Measurements from ENCODE around the gene ROGDI.

The ROGDI gene, protein sequence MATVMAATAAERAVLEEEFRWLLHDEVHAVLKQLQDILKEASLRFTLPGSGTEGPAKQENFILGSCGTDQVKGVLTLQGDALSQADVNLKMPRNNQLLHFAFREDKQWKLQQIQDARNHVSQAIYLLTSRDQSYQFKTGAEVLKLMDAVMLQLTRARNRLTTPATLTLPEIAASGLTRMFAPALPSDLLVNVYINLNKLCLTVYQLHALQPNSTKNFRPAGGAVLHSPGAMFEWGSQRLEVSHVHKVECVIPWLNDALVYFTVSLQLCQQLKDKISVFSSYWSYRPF

DNA sequence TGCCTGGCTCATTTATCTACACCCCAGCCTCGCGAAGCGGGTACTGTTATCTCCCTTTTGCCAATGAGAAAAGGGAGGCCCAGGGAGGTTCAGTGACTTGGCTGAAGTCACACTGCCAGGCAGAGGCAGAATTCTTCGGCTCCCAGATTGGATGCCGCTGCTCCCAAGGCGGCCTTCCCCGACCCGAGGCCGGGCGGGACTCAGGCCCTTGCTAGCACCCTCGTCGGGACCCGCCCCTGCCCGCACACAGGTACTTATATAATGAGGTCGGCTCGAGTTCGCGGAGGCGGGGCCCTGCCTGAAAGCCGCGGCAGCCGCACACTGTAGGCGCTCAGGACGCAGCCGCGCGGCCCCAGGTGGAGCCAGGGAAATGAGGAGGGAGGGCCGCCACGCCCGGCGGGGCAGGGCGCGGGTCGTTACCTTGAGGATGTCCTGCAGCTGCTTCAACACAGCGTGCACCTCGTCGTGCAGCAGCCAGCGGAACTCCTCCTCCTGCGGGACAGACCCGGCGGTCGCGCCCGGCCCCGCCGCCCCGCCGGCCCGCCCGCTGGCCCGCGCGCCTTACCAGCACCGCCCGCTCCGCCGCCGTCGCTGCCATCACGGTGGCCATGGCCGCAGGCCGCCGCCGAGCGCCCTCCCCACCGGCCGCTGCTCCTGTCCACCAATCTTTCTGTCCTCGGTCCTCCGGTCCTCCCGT lies at the start of gene ROGDI:
TSS of gene ROGDI (minus strand) at position 672 of the 697 bp plus-strand sequence. CDS start at position 610, 62 bp downstream.
- DNase-seq: peak; percentile 67

DNA sequence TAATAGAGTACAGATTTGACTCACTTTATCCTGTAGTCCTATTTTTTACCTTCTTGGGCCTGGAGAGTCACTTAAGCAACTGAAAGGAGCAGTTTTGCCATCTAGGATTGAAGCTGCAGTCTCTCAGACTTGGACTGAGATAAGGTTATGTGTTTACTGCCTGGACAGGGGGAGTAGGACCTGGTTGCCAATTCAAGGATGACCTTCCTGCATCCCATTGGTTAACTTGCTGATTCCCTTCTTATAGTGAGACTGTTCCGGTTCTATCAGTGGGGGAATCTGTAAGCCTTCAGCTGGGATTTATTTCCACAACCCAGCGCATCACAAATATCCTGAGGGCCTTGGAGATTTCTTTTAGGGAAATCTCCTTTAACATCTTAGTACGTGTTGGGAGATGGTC lies 47.8 kb upstream of the ROGDI start:
- no peak for DNase-seq

DNA sequence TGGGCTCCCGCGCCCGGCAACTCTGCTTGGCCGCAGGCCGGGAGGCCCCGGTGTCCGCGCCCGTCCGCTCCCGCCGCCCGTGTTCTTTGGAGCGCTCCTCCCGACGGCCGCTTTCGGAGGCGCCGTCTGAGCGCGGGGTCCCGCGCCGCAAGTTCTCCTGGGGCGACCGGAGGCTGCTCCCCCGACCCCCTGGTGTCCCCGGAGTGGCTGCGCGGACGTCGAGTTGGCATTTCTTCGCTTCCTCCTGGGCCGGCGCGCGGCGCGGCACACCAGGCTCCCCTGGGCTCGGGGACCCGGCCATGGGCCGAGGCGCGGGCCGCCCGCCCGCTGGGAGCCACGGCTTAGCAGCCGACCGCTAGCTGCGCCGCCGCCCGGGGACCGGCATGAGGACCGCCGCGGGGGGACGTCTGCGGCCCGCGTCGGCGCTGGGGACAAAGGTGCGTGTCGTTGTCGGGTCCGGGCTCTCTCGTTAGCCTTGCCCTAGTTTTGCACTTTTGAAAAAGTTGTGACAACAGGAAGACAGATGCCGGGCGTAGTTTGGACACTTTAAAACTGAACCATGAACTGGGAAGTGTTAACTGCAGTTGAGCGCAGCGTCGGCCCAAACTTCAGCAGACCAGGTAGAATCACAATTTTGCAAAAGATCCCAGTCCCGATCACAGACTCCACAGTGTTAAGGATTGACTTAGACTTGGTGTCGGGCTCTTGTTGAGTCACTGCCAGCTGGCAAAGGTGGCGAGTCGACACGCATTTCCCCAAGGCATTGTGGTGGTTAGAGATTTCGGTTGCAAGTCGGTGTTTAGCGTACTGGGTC lies 45.5 kb upstream of the ROGDI start:
- peak; percentile 54 for DNase-seq

DNA sequence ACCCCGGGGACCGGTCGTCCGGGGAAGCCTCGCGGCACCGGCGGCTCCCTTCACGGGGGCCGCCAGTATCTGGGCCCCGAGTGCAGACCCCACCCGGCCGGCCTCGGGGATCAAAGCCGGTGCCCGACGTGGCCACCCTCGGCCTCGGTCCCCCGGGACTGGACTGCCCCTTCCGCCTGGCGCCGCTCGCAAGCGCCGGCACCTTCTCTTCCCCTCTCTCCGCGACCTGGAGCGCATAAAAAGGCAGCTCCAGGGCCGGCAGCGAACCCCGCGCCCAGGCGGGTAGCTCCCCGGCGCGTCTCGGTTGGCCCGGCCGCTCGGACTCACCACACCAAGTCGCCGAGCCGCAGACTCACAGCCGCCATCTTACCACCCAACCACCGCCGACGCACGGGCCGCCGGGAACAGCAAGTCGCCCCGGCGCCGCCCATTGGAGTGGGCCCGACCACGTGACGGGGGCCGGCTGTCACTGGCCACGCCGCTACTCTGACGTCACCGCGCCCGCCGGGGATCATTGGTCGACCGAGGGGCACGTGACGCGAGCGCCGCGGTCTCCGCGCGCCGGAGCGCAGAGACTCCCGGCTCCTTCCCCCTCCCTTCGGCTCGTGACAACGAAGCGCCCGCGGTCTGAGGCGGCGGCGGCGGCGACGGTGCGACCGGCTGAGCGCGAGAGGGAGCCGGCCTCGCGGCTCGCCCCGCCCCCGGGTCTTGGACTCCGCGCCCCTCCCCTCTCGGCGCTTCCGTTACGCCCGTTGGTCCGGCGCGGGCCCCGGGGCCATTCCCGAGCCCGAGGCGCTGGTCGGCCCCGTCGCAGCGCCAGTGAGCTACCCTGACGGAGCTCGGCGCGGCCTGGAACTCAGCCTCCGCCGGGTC lies 44.7 kb upstream of the ROGDI start, which contains the start of the genes GLYR1 and UBN1:
TSS of gene GLYR1 (minus strand) at position 388 of the 873 bp plus-strand sequence. CDS start at position 365, 23 bp downstream.
TSS of gene UBN1 (plus strand) at position 581 of the 873 bp plus-strand sequence. CDS start 5,437 bp downstream, outside the sequence.
- peak; percentile 99 for DNase-seq

DNA sequence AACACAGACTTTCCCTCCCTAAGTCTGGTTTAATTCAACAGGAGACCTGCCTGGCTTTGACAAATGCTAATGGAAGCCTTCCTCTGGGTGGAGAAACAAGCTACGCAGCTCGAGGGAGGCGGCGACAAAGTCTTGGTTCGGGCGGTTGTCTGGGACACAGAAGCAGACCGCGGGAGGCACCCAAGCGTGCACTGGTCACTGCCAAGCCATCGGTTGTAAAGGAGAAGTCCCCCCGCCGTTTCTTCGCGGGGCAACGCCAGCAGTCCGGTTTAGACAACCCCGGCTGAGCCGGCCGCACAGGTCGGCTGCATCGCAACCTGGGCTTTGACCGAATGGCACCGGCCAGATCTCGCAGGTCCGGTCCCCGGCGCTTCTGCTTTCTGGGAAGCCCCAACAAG lies 44.1 kb upstream of the ROGDI start:
- peak; percentile 72 for DNase-seq

DNA sequence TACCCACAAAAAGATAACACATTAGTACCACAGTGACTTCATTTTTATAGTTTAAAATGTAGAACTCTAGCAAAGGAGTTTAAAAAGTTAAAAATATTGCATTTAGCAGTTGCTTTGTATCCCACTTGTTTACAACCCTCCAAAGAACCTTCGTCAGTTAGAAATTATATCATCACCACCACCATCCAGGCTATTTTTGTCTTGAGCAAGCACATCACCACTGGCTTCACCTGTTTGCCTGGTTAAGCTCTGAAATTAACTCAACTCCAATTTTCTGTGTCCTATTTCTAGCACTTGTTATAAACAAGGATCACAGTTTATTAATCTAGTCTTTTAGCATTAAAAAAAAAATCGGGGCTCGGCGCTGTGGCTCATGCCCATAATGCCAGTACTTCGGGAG lies 38.6 kb upstream of the ROGDI start:
- DNase-seq: no peak

DNA sequence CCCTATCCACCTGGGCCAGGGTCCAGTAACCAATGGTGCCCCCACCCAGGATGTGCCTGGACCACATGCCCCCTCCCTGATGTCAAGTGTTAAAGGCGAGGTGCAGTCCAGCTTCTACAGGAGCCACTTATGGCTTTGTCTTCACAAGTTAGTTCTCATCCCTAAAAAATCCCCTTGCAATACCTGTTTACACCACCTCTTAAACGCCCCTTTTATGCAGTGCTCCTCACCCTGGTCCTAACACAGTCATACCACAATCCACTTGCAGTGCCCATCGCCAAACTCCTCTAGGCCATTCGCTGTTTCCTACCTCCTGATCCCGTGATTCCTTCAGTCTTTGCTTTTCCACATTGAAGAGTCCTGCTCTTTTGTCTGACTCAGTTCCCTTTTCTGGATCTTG lies 37.5 kb upstream of the ROGDI start:
- no peak for DNase-seq

DNA sequence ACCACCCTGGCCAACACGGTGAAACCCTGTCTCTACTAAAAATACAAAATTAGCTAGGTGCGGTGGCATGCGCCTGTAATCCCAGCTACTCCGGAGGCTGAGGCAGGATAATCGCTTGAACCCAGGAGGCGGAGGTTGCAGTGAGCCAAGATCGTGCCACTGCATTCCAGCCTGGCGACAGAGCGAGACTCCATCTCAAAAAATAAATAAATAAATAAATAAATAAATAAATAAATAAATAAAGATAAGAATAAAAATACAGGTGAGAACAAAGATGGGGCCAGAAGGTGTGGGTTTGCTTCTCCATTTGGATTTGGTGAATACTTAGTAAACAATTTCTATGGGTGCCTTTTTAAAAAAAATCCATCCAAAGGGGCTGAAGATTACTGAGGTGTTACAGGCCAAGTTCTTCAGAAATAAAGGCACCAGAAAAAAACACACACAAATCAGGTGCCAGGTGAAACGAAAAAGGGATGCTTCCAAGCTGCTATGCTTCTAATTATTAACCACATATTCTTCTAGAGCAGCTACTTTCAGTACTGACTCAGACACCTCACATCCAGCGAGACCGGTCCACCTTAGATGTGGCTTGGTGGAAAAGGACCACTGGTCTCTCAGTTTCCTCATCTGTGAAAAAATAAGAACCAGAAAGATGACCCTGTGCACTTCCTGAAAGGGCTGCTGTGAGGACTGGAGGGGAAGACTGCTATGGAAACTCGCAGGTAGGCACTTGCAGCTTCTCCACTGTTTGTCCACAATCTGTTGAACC lies 35.5 kb upstream of the ROGDI start:
- no peak for DNase-seq

DNA sequence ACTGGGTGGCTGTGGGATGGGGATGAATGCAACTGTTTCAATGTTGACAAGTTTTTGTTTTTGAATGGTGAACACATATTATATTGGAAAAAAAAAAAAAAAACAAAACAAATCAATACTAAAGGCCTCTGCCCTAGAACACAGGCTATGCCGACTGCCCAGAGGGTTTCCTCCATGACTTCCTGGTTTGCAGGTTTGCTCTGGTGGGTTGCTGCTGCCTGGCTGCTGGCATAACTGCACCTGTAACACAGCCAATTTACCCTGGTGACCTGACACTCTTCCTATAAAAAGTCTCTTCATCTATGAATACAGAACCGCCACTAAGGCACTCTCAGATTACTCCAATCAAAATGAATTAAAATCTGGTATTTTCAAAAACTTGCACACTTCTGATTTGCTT lies 34.3 kb upstream of the ROGDI start:
- no peak for DNase-seq

DNA sequence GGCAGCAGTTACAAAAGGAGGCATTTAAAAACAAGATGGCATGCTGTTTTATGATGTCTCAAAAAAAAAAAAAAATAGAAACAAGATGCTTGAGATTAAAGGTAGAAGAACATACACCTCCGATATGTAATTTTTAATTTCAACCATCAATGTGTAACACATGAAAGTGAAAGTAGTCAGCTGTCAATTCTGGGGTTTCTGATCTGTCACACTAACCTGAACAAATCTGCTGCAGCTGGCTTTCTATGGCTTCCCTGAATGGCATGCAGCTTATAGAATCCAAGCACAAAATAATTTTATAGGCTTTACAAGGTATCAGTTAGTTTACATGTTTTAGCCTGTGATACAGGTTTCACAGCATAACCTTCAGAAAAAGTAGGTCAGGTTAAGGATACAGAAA lies 31.2 kb upstream of the ROGDI start:
- no peak for DNase-seq

DNA sequence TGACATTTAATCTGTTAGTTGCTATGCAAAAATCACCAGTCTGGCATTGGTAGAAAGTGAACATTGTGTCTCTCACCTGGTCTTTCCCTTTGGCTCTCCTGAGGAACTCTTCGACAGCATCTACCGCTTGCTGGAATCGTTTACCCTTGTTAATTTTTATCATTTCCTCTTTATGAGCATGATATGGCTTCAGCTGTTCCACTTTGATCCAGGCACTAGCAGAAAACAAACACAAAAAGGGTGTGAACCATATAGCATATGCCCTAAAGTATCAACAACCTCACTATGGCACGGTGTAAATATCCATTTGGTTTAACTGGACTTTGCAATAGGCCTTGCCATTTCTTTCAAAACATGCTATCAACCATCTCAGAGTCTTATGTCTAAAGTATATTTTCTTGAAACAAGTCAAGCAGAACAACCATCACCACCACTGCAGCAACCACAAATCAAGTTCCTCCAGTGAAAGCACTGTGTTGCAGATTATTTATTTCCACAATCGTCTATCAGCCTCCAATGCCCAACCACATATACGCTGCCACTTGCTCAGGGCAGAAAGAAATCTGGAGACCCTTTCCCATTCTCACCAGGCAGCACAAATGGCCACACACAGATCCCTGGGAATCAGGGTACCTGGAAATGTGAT lies 30.4 kb upstream of the ROGDI start:
- no peak for DNase-seq

DNA sequence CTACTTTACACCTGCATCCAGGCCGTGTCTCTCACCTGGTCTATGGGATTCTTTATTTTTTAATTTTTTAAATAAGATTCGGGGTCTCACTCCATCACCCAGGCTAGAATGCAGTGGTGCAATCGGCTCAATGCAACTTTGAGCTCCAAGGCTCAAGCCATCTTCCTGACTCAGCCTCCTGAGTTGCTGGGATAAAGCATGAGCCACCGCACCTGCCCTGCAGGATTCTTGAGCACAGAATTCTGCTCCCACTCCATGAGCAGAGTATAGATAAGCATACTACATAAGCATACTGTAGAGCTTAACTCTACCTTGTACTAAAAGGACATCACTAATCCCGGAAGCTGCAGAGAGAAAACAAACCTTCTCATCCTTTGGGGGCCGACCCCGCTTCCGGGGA lies 29.2 kb upstream of the ROGDI start:
- DNase-seq: no peak

DNA sequence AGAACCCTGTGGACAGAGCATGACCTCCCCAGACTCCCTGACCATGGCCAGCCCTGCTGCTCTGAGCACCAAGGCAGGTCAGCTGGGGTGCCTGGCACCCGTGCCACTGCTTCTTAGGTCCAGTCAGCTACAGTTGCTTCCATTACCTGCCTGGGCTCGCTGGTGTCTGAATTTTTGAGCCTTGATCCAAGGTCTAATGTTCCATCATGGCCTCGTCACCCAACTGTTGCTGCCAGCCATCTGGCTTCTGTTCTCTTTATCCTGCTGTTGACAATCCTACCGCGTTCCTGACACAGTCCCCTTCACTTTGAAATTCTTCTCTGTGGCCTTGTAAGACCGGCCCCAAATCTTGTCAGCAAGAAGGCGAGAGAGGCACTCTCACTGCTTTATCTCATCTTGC lies 28.0 kb upstream of the ROGDI start:
- DNase-seq: no peak

DNA sequence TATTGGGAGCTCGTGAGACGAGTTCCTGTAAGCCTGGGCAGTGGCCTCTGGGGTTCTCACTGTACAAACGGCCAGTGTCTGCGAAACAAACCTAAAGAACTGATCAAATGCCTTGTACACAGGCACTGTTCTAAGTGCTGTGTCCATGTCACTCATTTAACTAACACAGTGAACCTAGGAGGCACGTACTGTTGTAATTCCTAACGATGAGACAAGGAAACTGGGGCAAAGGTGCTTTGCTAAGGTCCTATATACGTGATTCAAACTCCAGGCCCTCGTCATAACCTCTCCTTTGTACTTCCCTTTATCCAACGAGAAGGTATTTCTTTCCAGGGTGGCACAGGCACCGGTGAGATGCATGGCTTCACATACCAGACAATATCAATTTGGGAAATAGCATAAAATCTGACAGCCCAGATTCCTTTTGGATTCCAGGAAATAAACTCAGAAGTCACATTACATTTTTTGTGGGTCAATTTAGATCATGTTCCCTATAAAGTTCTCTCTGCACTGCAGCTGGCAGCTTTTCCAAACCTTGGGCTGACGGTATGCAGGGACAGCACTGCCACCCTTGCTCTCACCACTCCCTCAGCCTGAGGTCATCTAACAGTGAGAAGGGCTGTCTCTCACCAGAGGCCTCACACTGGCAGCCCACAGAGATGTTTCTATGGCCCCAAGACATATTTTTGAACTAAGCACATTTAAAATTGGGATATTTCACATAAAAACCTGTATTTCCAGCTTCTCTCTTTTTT lies 26.3 kb upstream of the ROGDI start:
- no peak for DNase-seq

DNA sequence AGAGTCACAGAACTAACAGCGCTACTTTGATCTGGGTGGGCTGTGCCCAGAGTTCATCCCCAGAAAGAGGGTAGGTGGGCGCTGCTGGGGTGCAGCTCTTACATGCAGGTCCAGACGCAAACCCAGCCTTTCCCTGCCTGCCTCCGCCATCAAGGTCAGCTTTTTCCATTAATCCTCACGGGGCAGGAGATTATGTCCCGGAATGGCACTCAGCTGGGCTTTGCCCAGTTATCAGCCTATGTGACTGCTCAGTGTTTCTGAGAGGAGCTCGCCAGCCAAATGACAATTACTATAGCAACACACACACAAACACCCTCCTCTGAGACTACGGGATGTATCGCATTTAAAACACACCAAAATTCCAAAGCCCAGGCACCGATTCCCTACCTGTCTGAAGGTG lies 24.5 kb upstream of the ROGDI start:
- DNase-seq: no peak

DNA sequence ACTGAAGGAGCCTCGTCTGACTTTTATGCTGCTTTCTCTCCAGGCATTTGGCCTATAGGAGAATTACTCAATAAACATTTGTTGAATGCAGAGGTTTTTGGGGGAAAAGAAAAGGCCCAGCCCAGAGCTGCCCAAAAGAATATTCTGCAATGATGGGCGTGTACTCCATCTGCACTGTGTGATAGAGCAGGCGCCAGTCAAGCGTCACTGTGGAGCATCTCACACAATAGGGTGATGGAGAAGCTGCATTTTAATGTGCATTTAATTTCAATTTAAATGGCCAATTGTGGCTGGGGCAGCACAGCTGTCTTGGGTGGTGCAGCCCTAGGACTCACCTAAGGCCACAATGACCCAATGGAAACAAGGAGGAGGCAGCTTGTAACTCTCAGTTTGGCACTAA lies 24.1 kb upstream of the ROGDI start:
- no peak for DNase-seq

DNA sequence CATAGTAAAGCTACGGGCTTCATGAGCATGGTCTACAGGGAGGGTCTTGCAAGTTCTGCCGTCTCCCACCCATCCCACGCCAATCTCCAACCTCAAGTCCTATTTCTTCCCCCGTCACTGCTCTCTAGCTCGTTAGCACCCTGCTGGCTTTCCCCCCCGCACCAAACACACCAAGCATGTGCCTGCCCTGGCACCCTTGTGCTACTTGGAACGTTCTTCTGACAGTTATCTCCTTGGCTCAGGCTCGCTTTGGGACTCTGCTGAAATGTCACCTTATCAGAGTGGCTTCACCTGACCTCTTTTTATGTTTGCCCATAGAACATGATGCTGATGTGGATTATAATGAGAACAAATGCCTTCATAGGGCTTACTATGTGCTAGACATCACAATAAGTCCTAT lies 22.8 kb upstream of the ROGDI start:
- DNase-seq: no peak

DNA sequence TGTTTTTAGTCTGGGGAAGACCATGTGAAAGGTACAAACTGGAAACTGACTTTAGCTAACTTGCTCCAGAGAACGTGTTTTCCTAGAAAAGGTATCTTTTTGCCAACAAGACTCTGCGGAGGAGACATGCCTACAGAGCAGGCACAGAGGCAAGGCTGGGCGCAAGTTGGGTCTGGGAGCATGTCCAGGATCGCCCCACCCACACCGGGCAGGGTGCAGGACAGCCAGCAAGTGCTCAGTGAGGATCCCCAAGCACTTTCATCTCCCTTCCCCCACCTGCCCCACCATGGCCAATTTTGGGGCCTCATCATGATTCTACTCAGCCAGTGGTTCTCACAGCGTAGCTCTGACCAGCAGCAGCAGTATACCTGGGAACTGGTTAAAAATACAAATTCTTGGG lies 18.2 kb upstream of the ROGDI start:
- DNase-seq: no peak

DNA sequence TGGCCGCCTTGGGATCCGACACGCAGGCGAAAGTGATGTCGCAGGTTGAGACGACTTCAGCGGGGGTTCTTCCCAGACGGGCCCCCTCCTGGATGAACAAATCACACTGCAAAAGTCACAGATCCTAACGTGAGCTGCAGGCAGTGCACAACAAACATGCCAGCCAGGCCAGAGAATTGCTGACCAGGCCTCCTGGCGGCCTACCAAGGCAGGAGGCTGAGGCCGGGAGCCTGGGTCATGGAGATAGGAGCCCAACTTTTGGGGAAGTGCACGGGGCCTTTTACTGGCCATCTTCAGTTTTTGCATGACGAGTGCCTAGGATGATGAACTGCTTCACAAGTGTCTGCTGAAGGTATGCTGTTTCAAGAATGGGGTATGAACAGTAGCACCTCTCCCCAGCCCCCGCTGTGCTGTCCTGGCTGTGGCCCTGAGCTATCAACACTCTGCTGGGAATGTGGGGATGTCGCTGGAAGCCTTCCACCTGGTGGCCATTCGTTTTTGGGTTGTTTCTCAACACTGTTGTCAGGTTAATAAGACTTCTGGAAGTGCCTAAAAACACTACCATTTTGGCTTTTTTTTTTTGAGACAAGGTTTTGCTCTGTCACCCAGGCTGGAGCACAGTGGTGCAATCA lies 12.2 kb upstream of the ROGDI start:
- no peak for DNase-seq

DNA sequence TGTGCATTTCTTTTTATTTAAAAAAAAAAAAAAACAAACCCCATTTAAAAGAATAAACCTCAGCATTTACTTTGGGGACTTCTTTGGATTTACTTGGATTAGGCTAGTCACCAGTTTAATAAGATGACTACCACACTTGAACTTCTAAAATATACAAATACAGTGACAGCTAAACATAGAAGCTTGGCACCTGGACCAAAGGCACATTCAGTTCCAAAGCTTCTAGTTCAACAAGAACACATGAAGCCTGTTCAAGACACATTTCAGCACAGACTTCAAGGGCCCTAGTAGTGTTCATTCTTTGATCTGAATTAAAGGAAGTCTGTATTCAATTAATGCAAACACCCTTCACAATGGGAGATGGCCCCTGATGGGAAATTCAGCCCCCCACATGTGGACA lies 11.6 kb upstream of the ROGDI start:
- DNase-seq: no peak

Measured in femur (tissue), 1 donor.